CD4-positive, alpha-beta T cell treated with Interleukin-6 for 4 hours (primary cell): Measurements from ENCODE around the gene DLGAP1.

Experiments
- DNase-seq: peaks from one replicate; pipeline ENCODE4 v3.0.0-alpha.2; 2020; ENCODE audit warnings: mixed read lengths

DLGAP1 gene

GRCh38 chr18:3510896-3511295 is 944.2 kb downstream of the DLGAP1 start:
- DNase-seq, result no peak

- DNase-seq, result no peak
These were observed 945.1 kb downstream of the DLGAP1 start for GRCh38 chr18:3510024-3510423.

DNA sequence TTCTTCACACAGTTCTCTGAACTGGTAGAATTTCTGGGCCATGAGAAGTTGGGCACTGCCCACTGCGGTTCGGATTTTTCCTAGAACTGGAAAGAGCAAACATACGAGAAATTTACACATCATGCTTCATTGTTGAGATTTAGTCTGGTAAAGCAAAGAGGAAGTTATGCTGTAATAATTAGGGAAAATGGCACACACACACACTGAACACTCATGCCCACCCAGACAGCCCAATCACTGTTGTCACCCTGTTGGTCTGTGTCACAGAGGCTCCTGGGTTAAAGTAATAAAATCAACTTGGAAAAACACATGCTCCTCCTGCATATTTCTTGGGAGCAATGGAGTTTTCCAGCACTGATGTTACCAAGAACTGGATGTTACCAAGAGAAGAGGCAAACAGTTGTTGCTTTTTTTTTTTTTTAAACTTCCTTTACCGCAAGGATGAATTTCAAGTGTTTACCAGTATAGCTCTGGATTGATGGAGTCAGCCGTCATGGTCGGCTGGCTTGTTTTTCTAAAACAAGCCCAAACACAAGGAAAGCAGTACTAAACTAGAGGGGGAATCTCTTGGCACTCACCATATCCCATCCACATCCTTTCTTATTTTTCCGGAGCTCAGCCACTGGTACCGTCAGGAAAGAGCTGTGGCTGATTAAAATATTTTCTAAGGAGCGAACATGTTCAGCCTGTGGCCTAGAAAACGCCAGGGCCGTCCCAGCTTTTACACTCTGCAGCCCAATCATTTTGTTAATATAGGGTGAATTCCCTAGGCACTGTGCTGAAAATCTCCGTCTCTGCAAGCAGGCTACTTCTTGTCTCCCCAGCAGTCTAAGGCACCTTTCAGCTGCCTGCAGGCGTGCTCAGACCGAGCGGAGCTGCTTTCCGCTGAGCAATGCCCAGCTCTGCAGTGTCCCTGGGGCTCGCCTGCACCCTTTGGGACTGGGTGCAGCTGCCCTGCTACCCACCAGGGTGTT is 946.2 kb downstream of the DLGAP1 start:
- no peak for DNase-seq

DNA sequence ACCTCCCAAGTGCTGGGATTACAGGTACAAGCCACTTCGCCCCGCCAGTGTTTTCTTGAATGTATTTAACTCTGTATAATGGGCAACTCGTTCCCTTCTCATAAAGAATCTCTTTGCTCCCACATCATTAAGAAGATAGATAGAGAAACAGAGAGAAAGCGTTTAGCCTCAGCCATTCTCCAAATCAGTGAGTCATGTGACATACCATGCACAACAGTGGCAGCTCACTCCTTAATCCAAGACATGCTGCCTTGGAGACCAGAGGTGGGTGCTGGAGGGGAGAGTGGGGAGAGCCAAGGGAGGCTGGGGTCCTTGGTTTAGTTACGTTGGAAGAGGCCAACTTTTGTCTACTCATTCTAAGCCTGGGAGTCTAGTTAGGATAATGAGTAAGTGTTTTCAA is 950.5 kb downstream of the DLGAP1 start:
- no peak for DNase-seq

- DNase-seq, result no peak
These were observed 952.5 kb downstream of the DLGAP1 start for GRCh38 chr18:3502650-3503049.

GRCh38 chr18:3500016-3500415 is 955.1 kb downstream of the DLGAP1 start:
- no peak for DNase-seq

DNA sequence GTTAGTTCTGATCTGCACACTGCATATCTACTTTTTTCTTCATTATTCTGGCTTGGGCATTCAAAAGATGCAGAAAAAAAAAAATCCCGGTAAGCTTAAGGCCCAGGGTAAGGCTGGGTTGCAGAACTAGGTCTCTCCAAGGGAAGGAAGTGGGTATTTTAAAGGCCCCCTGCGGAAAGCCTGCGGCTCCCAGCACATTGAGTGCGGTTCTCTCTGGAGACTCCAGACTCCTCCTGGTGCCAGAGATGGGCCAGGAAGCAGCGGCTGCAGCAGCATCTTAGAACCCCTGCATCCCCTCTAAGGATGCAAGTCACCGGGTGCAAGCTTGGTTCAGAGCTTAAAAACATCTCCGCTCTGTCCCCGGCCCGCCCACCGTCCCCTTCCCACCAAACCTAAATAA is 955.6 kb downstream of the DLGAP1 start:
- peak; percentile 6 for DNase-seq

DNA sequence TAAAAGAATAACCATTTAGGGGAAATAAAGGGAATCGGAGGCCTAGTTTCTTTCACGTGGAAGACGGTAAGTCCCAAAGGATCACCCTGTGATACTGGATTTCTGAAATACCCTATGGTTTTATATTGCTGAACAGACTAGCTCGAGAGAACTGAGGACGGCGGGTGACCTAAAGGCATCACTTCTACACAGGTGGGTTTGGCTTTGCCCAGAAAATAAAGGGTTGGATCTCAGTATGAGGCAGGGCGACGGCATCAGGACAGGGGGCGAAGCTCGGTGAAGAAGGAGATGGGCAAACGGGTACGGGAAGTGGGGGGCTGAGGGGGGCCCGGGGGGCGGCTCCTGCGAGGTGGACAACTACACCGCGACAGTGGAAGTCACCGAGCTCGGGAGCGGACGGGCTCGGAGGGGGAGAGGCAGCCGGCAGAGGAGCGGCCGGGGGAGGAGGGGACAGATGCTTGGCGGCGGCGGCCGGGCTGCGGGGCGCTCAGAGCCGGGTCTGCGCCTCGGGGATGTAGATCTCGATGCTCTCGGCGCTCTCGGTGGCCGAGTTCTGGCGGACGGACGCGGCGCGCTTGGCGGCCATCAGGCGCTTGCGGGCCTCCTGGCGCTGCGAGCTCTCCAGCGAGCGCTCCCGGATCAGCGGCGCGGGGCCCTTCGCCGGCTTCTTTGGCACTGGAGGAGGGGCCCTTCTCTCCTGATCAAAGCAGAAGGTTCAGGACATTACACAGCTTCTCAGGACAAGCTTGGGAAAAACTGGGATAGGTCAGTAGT is 956.2 kb downstream of the DLGAP1 start:
- DNase-seq, result peak; percentile 9

DNA sequence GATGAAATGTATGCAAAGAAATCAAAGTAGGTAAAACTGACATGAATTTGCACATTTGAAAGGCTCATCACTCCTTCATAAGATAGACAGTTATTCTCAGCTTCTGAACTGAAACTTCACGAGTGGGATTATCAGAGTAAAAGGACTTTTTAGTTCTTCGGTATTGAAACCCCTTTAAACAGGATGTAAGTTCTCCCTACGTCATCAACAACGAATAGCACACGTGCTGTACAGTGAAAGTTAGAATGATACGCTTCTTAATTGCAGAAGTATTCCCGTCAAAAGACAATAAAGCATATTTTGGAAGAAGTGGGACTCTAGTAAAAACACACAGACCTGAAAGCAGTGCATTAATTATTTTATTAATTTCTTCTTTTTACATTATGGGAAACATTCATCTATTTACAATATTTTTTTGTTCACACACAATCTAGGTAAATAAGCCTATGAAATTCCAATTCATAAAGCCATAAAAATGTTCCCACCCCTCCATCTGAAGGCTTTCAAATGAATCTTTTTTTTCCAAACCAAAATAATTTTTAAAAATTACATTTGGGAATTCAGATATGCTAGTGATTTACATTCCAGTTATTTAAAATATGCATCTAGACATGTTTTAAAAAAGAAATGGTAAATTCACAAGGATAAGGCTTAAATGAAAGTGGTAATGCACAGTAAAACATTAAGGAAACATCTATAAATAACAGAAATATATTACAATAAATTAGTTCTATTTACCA is 959.2 kb downstream of the DLGAP1 start:
- no peak for DNase-seq

DNA sequence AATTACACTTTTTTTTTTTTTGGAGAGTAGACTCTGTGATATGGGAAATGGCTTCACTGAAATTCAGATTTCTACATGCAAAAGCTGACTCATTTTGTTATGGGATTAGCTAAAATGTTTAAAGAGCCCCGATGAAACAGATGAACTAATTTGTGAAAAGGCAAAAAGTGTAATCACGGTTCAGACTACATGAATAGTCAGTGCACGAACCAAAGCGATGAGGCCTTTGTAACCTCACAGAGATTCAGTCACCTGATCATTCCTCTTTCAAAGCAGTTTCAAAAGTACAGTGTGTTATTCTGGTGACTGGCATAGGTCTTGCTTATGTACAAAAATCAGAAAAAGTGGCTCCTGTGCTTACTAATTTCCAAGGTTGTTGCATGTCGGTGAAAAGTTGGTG is 960.5 kb downstream of the DLGAP1 start:
- DNase-seq, result no peak

DNA sequence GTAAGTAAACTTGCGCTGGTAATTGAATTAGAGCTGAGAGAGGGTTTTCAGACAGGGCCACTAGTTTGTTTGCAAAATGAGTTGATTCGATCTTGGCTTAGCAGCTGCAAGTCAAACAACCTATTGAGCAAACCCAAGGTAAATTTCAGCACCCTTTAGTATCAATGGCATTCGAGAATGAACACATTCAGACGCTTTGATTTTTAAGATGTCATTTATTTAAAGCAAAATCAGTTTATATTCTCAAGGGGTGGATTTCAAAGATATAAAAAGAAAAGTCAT is 960.9 kb downstream of the DLGAP1 start:
- DNase-seq, result no peak

DNA sequence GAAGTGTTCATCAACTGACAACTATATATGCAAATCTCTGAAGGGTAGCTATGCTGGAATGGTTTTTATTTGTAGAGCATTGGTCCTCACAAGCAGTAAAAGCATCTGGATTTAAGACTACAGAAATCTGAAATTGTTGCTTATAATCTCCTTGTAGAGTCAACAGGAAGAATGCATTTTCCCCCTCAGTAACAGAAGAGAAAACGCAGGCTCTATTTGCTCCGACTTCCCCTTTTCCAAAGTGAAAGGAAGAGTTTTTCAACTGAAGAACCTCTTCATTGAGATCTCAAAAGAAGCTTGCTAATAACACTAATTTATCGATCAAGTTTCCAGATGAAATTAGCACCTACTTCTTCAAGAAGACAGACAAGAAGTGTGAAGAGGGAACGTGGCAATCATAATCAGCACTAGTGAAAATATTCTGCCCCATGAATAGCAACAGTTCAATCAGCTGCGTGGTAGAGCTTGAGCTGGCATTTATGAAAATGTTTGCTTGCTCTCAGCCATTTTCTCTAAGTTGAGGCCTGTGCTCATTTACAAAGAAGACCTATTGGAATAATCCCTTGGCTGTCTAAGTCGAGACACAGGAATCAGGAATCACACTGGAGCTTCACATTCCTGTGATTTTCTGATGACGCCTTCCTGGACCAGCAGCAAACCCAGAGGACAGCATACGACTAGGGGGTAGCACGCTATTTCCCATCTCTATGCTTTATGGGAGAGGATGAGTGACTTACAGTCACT is 961.4 kb downstream of the DLGAP1 start:
- no peak for DNase-seq

DNA sequence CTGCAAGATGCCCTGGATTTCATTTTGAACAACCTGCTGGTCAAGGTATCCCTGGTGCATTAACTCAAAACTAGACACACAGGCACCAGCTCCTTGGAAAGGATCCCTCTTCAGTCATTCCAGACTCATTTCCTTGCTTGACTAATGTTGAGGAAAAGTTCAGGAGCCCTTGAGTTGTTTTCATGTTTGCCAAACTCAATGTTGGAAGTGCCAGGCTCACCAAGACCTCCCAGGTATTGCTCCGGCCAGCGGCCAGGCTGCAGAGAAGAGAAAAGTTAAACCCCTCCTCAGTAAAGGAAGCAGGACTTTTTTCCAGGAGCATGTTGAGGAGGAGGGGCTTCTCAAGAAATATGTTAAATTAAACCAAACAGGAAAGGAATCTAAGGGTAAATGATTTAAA is 962.4 kb downstream of the DLGAP1 start:
- DNase-seq, result no peak

- no peak for DNase-seq
These were observed 963.0 kb downstream of the DLGAP1 start for GRCh38 chr18:3491981-3492555.

DNA sequence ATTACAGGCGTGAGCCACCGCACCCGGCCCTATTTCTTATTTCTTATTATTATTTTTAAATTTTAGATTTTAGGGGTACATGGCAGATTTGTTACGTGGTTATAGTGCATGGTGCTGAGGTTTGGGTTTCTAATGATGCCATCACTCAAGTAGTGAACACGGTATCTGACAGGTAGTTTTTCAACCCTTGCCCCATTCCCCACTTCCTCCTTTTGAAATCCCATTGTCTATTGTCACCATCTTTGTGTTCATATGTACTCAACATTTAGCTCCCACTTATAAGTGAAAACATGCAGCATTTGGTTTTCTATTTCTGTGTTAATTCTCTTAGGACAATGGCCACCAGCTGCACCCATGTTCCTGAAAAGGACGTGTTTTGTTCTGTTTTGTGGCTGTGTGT is 965.6 kb downstream of the DLGAP1 start:
- DNase-seq, result no peak

GRCh38 chr18:3486512-3486911 is 968.6 kb downstream of the DLGAP1 start:
- no peak for DNase-seq

GRCh38 chr18:3485153-3486149 is 969.7 kb downstream of the DLGAP1 start:
- no peak for DNase-seq

GRCh38 chr18:3482258-3482657 is 972.8 kb downstream of the DLGAP1 start:
- DNase-seq, result no peak

GRCh38 chr18:3481696-3482210 is 973.4 kb downstream of the DLGAP1 start:
- DNase-seq, result peak; percentile 44

DNA sequence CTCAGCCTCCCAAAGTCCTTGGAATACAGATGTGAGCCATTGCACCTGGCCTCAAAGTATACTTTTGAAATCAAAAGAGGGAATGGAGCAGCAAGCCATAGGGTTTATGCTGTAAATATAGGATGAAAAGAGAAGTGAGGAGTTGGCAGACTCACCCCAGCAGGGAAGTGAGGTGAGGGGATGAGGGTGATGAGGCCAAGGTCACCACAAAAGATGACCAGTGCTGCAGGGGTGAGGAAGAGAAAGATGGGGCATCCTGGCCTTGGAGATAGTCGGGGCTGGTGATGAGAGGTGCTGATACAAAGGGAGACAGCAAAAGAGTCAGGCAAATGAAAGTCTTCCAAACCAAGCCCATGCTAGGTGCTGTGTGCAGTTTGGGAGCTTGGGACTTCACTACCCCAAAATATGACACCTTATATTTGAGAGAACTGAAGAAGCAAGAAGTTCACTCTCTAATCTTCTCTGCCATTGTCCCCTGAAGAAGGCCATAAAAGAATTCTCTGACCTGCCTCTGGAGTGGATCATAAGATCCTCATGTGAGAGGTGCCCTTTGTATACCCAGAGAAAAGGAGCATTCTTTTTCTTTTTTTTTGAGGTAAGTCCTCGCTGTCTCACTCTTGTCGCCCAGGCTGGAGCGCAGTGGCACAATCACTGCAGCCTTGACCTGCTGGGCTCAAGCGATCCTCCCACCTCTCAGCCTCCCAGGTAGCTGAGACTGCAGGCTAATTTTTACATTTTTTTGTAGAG is 974.1 kb downstream of the DLGAP1 start:
- no peak for DNase-seq
